OCI-M2 (cell line): Measurements from ENCODE around the gene PPTC7.
"Not testable (repeated sequence)": the region's sequence is repeated elsewhere in the genome, so short reads cannot be mapped to it uniquely, and the experiment has no call there.

Experiments used
- DNase-seq: peaks from one replicate; lab custom pipeline; 2025; ENCODE audit not compliant: unreplicated experiment; lab: John Stamatoyannopoulos, UW

The PPTC7 gene

DNA sequence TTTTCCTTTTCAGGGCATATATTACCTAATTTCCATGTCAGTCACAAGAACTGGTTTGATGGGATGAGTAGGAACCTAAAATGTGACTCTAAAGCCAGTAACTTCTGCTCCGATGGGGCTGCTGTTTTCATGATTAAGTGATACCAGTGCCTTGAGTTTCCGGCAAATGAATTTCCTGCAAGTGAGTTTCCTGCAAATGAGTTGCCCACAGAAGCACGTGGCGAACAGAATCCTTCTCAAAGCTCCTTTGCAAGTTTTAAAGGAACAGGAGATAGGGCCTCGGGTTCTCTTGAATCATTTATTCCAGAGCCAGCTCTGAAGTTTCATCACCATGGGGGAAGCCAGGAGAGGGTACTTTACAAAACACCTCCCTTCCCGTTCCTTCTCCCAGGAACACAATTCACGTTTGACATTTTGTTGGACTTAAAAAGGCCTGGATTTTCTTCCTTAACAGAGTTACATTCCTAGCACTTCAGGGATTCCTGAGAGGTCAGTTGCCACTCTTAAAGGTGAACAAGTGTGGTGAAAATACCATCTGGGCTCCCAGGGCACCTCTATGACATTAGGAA lies 2.2 kb upstream of the PPTC7 start:
- DNase-seq, result no peak

DNA sequence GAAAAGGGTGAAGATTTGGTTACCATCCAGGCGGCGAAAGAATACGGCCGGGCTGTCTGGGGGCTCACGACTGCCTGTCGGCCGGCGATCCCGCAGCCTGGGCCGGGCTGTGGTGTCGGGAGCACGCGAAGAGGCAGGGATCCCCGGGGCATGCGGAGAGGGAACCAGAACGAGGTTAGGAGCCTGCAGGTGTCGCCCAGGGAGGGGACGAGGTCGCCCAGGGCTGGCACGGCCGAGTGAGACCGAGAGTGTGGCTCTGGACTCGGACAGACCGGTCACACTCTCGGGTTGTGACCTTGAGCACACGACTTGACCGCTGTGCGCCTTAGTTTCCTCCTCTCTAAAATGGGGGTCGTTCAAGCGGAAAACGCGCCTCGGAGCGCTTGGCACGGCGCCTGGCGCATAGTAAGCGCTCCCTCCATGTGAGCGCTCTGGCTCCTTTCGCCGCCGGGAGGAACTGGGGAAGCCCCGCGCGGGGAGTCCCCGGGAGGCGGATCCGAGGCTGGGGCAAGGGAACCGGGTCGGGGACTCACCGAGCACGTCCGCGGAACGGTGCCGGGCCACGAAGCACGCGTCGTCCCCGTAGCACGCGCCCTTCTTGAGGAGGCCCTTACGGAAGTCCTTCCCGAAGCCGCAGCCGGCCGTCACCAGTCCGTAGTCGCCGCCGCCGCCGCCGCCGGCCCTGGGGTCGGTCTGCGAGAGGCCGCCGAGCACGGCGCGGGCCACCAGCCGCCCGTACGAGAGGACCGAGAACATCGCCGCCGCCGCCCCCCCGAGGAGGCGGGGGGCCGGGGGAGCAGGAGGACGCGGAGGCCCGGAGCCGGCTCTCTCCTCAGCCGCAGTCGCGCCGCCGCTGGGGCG lies 612 bp downstream of the PPTC7 start:
- no peak for DNase-seq

DNA sequence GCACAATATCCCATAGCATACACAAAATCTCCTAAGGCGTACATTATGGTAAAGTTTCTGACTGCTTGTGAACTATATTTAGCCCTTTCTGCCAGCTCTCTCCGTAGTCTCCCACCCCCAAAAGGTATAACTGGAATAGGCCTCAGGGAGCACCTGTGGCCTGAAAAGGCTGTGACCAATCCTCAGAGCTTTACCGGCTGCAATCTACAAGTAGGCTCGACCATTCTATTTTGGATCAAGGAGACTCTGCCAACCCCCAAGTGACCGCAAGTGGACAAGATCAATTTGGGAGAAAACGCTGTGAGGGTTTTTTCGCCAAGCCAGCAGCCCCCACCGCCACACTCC lies 1.2 kb downstream of the PPTC7 start:
- no peak for DNase-seq

DNA sequence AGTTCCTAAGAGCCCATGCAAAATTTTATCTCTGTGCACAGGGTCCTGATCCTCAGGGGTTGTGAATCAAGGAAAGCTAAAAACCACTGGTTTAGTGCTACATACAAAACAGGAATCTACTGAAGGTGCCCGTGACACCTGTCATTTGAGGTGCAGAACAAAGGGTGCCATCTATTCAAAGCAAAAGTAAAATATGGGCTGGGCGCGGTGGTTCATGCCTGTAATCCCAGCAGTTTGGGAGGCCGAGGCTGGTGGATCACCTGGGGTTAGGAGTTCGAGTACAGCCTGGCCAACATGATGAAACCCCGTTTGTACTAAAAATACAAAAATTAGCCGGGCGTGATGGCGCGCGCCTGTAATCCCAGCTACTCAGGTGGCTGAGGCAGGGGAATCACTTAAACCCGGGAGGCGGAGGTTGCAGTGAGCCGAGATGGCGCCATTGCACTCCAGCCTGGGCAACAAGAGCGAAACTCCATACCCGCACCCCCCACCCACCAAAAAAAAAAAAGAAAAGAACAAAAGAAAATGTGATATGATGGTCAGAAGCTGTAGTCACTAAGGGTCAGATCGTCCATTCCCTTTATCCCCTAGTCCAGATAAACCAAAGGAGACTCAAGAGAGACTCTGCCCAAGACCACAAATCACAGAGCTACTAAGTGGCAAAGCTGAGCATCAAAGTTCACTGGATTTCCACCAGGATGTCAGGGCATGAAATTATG lies 3.4 kb downstream of the PPTC7 start:
- no peak for DNase-seq

DNA sequence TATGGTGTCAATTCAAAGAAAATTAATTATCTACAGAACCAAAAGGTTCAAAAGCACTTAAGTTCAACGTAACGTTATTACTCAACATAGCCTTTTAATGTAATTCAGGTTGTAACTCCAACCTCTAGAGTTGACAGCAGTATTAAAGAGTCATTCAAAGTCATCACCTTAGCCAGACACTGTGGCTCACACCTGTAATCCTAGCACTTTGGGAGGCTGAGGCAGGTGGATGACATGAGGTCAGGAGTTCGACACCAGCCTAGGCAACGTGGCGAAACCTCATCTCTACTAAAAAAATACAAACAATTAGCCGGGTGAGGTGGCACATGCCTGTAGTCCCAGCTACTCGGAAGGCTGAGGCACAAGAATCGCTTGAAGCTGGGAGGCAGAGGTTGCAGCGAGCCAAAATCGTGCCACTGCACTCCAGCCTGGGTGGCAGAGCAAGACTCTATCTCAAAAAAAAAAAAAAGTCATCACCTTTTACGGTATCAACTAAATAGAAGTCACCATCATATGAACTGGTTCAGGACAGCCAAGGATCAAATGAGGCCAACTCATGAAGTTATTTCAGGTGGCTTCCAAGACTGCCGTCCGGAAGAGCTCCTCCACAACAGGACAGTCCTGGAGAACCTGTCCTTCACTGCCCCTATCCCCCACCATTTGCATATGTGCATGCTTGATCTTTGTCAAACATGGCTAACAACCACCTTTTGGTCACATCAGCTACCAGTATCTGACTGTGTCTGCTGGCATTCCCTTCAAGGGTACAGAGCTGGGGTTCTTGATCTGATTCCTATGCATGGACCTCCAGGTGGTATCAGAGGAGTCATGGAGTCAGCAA lies 4.2 kb downstream of the PPTC7 start:
- DNase-seq, result no peak

DNA sequence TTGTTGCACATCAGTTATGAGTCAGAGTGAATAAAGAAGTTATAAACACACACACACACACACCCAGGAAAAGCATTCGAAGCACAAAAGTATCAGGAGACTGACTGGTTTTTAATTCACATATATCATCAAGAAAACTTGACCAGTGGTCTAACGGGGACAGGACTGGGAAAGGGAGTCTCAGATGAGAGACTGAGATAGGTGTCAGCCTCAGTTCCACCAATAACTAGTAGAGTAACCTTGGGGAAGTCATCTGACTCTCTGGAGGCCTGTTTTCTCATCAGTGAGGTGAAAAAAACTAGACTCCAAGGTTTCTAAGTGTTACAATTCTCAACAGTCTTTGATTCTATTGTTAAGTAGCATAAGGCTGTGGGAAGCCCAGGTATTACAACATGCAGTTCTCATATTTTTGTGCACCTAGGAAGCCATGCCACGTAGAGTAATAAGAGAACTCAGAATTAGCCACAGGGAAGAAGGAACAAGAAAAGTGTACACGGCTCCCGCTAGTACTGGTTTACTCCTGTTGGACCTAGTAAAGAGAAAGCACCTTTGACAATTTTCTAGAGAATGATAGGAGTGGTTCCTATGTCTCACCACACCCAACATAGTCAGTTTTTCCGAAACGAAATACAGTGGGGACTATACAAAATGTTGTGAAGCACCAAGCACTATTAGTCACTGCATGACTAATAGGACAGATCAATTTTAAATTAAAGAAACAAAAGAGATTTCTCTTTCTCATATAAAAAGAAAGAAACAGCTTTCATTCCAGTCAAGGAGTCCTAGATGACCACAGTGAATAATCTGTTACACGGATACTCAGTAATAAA lies 5.0 kb downstream of the PPTC7 start:
- DNase-seq, result no peak

DNA sequence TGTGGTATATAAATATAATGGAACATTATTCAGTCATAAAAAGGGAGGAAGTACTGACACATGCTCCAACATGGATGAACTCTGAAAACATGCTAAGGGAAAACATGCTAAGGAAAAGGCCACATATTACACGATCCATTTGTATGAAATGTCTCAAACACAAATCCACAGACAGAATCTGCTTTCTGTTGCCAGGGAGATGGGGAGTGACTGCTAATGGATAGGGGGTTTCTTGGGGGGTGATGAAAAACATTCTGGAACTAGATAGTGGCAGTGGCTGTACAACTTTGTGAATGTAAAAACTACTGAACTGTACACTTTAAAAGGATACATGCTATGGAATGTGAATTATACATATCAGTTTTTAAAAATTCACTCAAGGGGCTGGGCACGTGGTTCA lies 6.6 kb downstream of the PPTC7 start:
- no peak for DNase-seq

DNA sequence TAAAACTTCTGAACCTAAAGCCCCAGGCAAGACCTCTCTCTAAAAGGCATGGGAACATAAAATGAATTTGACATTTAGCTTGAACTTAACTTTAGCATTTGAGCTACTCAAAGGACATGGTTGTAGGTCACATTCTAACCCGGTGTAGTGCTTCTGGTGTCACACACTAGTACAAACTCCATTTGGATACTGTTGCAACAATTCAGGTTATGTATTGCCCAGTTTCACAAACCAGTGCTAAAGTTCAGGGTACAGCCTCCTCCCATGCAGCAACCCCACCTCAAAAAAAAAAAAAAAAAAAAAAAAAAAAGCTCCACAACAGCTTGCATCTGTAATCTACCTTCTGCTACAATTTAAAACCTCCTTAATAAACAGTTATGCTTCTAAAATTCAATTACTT lies 7.8 kb downstream of the PPTC7 start:
- DNase-seq, result no peak

DNA sequence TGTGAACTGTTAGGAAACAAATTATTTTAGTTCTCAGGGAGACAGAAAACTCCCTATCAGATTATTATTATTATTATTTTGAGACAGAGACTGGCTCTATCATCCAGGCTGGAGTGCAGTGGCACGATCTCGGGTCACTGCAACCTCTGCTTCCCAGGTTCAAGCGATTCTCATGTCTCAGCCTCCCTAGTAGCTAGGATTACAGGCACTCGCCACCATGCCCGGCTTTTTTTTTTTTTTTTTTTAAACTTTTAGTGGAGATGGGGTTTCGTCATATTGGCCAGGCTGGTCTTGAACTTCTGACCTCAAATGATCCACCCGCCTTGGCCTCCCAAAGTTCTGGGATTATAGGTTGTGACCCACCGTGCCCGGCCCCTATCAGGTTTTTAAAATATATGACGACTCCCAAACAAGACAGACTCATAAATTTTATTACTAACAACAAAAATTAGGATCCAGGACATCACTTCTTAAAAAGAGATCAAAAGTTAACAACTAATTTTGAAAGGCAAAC lies 8.3 kb downstream of the PPTC7 start:
- not testable (repeated sequence) for DNase-seq

DNA sequence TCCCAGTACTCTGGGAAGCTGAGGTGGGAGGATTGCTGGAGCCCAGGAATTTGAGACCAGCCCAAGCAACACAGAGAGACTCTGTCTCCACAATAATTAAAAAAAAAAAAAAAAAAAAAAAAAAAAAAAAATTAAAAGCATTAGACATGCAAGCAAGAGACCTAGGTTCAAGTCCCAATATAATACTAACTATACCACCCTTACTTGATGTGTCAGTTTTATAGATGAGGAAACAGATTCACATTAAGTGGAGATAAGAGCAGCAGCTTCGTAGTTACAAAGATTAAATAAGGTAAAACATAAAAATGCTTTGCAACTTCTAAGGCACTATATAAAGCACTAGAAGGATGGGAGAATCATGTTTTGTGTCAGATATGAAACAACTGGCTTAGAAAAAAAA lies 9.1 kb downstream of the PPTC7 start:
- no peak for DNase-seq

DNA sequence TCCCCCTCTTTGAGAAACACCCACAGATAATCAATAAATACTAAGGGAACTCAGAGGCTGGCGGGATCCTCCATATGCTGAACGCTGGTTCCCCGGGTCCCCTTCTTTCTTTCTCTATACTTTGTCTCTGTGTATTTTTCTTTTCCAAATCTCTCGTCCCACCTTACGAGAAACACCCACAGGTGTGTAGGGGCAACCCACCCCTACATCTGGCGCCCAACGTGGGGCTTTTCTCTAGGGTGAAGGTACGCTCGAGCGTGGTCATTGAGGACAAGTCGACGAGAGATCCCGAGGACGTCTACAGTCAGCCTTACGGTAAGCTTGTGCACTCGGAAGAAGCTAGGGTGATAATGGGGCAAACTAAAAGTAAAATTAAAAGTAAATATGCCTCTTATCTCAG lies 12.3 kb downstream of the PPTC7 start:
- DNase-seq, result not testable (repeated sequence)

DNA sequence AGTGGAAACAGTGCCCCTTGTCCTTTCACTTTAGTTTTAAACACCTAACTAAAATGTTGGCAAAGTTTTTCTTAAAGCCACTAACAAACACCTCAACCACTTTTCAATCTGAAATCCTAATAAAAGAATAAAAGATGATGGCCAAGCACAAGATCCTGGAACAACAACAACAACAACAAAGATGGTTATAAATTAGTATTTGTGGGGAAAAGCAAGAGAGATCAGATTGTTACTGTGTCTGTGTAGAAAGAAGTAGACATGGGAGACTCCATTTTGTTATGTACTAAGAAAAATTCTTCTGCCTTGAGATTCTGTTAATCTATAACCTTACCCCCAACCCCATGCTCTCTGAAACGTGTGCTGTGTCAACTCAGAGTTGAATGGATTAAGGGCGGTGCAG lies 13.3 kb downstream of the PPTC7 start:
- not testable (repeated sequence) for DNase-seq

DNA sequence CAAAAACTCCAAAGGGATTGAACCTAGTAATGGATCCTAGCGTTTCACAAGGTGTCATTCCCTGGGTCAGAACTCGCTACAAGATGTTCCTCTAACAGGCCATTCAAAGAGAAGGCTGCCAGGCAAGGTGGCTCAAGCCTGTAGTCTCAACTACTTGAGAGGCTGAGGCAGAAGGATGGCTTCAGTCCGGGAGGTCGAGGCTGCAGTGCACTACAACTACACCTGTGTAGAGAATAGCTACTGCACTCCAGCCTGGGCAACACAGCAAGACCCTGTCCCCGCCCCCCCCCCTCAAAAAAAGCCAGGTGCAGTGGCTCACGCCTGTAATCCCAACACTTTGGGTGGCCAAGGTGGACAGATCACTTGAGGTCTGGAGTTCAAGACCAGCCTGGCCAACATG lies 14.4 kb downstream of the PPTC7 start:
- DNase-seq, result no peak

DNA sequence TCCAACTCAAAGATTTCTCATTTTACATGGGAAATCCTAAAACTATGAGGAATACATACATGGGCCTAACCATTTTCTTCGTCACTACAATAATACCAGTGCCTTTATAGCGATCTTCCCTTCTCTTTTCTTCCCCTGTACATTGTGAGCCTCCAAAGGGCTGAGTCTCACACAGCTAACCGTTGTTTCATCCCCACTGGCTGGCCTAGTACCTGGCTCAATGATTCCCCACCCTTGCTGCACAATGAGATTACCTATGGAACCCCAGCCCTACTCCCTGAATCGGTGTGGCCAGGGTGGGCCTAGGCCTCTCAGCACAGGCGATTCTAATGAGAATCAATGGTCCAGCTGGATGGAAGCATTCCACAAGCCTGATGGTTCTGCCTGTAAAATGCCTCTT lies 16.1 kb downstream of the PPTC7 start:
- no peak for DNase-seq

DNA sequence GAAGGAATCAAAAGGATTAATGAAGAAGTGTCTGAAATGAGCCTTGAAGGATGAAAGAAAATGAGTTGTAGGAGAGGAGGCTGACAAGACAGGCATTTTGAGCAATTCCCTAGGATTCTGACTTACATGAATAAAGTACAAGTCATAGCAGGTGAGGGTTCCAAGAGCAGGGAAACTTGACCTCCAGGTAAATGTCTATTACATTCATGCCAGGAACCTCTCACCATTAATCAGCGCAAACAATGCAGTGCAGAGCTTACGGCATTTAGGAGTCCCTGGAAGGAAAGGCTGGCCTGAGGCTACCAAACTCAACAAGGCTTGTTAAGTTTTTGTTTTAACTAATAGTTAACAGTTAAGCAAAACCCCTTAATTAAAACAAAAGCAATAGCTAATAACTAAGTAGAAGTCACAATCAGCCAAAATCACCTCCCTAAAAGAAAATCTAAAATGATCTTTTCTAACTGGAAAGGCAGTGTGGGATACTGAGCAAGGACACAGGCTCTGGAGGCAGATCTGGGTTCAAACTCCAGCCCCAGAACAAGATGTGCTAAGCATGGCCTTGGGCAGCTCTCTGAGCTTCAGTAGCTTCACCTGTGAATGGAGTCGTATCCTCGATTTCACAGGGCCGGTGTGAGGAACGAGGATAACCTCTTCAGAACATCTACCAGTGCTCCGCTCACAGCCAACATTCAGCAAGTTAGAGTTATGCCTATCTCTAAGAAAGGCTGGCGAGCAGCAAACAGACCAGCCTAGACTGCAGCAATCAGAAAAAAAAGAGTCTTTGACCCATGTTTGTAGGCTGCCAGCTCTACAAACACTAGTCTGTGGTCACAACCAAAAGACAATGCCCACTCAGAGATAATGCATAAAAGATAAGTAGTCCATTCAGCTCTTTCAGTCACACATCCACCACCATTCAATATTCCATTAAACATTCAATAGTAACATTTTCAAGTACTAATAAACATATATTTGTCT lies 16.9 kb downstream of the PPTC7 start:
- DNase-seq, result no peak

DNA sequence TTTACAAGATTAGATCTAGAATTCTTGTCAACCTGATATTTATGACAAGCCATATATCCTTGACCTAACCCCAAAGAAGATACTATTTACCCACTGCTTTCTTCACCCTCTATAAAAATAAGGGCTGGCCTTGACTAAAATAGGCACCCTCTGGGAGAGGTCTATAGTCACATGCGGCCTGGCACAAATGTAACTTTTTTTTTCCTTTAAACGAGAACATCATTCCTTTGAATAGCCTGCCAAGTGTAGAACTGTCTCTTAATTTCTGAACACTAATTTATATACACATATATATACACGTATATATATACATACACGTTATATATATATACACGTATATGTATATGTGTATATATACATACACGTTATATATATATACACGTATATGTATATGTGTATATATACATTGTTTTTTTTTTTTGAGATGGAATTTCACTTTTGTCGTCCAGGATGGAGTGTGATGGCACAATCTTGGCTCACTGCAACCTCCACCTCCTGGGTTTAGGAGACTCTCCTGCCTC lies 18.6 kb downstream of the PPTC7 start:
- no peak for DNase-seq

DNA sequence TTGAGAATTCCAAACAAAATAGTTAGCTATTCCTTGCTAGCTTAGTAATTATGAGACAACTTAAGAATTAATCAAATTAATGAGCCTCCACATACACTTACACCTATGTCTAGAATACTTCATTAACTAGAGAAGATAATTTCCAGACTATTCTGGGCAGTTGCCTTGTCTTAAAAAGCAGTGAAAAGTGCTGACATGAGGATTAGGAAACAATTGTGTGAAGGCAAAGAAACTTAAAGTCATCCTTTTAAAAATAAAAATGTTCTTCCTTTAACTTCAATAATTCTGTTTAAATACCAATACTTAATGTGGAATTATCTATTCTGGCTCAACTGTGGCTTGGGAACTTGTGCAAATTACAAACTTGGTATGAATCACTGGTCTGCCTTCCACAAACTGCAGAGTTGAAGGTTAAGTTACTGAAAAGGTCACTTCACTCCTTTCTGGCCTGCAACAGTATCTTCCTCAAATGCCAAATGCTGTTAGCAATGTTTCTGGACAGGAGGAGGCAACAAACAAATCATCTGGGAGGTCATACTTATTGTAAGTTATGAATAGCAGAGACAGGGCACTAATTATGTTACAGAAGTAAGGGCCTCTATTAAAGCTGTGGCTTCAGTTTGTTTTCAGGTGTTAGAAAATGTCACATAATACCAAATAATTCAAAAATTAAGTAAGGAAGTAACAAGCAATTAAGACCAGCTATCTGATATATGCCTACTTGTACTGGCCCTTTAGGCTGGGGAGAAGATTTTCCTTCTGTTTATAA lies 19.2 kb downstream of the PPTC7 start:
- no peak for DNase-seq

DNA sequence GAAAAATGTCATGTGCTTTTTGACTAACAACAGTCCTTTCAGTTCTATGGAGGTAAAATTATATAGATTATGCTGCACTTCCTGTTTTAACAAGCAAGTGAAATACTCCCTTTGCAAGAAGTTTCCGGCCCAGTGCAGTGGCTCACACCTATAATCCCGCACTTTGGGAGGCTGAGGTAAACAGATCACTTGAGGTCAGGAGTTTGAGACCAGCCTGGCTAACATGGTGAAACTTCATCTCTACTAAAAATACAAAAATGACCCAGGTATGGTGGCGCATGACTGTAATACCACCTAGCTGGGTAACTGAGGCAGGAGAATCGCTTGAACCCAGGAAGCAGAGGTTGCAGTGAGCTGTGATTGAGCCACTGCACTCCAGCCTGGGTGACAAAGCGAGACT lies 20.7 kb downstream of the PPTC7 start:
- not testable (repeated sequence) for DNase-seq
